Activated CD4-positive, alpha-beta T cell treated with anti-CD3 and anti-CD28 coated beads for 24 hours (primary cell): ENCODE data around the gene DEF6.
"Not testable (repeated sequence)": the region's sequence is repeated elsewhere in the genome, so short reads cannot be mapped to it uniquely, and the experiment has no call there.

Experiments
- DNase-seq, 2 donors: peaks; one replicate each; pipeline ENCODE4 v3.0.0-alpha.2; 2020; ENCODE audit warnings: low read depth in 2 of 2

The DEF6 gene

GRCh38 chr6:35309611-35310264, 12.1 kb downstream of the DEF6 start:
- no peak for DNase-seq

- DNase-seq, result no peak
Measured at GRCh38 chr6:35310265-35310831, 12.7 kb downstream of the DEF6 start.

DNA sequence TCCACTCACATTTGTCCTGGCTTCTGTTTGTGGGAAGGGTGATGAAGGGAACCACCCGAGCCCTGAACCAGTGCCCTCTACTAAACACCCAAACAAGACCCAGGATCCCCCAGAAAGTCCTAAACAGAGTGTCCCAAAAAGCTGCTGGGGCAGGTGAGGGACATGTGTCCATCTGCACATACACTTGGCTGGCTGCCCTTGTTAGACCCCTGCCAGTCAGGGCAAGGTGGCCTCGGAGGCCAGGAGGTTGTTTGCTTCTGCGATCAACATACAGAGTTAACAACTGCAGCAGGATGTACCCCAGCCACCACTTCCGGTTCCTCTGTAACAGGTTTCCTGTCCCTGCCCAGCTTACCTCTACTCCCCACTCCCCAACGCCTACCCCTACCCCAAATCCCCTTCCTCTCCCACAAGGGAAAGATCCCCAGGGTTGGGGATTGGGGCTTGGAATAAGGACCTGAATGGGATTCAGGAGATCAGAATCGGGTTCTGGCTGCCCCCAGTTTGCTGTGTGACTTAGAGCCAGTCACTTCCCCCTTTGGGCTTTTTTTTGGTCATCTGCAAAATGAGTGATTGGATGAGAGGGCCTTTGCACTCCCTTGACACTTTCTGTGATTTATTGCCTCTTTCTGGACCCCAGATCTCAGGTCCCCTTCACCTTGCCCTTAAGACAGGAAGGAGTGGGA, 13.9 kb downstream of the DEF6 start:
- DNase-seq, result no peak

- DNase-seq, result no peak
Measured at GRCh38 chr6:35312076-35312800, 14.6 kb downstream of the DEF6 start.

DNA sequence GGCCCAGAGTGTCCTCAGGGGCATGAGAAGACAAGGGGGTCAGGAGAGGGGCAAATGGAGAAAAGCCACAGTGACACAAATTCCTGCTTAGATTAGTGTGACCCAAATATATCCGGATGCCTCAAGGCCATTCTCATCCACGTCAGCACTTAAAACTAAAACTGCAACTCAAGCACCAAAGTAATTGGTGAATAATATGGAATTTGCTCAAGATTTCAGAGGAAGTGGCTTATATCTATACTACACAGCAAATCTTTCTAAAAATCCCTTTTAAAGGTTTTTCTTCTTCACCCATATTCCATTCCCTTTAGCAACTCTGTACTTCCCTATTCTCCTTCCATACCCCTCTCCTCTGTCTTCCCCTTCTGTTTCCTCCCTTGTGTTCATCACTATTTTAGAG, 15.2 kb downstream of the DEF6 start:
- no peak for DNase-seq

GRCh38 chr6:35317483-35318195, 20.0 kb downstream of the DEF6 start:
- DNase-seq, result no peak

GRCh38 chr6:35318196-35319171, 20.9 kb downstream of the DEF6 start:
- DNase-seq, result no peak

DNA sequence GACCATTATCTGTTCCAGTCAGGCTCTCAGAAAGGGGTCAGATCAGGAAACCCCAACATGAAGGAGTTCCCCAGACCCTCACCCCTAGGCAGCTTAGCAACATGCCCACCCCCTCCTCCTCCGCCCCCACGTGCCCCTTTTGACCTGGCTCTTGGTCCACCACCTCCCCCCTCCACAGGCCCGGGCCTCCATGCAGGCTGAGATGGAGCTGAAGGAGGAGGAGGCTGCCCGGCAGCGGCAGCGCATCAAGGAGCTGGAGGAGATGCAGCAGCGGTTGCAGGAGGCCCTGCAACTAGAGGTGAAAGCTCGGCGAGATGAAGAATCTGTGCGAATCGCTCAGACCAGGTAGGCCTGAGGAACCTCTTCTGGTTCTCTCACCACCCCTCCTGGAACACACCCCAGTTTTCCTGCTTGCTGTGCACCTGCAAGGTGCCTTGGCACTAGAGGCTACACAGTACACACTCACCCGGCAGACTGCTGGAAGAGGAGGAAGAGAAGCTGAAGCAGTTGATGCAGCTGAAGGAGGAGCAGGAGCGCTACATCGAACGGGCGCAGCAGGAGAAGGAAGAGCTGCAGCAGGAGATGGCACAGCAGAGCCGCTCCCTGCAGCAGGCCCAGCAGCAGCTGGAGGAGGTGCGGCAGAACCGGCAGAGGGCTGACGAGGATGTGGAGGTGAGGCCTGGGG, 21.9 kb downstream of the DEF6 start:
- DNase-seq, result no peak

GRCh38 chr6:35320031-35320410, 22.4 kb downstream of the DEF6 start:
- DNase-seq, result no peak

DNA sequence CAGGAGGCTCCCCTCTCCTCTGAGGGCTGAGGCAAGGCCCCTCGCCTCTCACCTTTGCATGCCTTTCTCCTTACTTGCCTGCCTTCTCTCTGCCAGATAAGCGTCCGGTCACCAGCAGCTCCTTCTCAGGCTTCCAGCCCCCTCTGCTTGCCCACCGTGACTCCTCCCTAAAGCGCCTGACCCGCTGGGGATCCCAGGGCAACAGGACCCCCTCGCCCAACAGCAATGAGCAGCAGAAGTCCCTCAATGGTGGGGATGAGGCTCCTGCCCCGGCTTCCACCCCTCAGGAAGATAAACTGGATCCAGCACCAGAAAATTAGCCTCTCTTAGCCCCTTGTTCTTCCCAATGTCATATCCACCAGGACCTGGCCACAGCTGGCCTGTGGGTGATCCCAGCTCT, 23.5 kb downstream of the DEF6 start:
- no peak for DNase-seq

DNA sequence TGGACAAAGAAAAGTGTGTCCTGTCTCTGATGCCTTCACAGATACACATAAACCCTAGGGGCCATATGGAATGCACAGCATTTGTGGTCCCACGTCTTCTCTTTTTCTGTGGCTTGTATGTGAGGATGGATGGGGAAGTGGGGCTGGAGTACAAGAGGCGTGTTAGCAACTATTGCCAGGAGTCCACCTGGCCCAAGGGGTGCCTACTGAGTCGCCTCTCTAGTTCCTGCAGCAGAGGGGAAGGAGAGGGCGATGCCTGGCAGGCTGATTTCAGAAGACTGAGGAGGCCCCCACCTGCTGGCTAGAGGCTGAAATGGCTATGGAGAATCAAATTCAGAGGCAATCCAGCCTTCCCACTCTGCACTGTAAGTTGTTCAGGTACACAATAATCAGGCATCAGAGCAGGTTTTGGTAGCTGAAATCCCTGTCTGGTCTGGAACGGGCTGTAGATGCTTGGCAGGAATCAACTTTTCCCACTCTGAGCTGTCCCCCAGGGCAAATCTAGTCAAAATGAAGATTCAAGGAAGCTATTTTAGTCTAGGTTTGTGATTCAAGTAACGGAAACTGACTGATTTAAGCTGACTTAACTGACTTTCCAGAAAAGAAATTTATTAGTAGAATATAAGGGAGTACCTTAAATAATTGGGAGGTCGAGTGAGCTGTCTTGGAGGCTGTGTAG, 29.9 kb downstream of the DEF6 start:
- DNase-seq, result peak; percentile 61

GRCh38 chr6:35328108-35328723, 30.6 kb downstream of the DEF6 start:
- DNase-seq, result no peak

DNA sequence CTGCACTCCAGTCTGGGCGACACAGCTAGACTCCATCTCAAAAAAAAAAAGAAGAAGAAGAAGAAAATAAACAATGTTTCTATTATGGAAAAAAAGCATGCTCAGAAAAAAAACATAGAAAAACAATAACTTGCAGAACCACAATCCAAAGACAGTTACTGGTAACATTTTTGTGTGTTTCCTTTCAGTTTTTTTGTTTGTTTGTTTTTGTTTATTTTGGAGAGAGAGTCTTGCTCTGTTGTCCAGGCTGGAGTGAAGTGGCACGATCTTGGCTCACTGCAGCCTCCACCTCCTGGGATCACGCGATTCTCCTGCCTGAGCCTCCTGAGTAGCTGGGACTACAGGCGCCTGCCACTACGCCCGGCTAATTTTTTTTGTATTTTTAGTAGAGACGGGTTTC, 31.3 kb downstream of the DEF6 start:
- not testable (repeated sequence) for DNase-seq

GRCh38 chr6:35330541-35331119, 33.0 kb downstream of the DEF6 start:
- no peak for DNase-seq

- not testable (repeated sequence) for DNase-seq
Measured at GRCh38 chr6:35332074-35332887, 34.7 kb downstream of the DEF6 start.

DNA sequence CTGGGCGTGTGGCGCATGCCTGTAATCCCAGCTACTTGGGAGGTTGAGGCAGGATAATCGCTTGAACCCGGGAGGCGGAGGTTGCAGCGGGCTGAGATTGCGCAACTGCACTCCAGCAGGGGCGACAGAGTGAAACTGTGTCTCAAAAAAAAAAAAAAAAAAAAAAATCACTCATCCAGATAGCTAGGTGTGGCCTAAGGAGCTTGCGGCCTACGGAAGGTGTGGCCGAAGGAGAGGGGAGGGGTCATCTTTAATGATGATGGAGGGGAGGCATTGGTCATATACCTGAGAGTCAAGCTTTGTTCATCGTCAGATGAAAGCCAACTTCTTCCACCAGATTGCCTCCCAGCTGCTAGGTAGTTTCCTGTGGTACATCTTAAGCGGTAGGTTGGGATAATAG, 43.9 kb downstream of the DEF6 start:
- no peak for DNase-seq

- peak; percentile 98 for DNase-seq
Measured at GRCh38 chr6:35342258-35343091, 44.9 kb downstream of the DEF6 start, which contains the start of gene PPARD. Gene PPARD, plus strand, starts transcription at chr6:35342558. Its CDS starts 68,530 bp downstream, at chr6:35411088.
